Measurements from ENCODE around the gene UQCRFS1. TPM values are rescaled to one million over a fixed set of nuclear protein-coding genes. Genes with fewer than 3 reads are reported as not detected.

Gene UQCRFS1
- polyA plus RNA-seq, 1 donor (not counting 4 experiments of a cell fraction or from before 2014, with no cell fraction given): 60.0 TPM

DNA sequence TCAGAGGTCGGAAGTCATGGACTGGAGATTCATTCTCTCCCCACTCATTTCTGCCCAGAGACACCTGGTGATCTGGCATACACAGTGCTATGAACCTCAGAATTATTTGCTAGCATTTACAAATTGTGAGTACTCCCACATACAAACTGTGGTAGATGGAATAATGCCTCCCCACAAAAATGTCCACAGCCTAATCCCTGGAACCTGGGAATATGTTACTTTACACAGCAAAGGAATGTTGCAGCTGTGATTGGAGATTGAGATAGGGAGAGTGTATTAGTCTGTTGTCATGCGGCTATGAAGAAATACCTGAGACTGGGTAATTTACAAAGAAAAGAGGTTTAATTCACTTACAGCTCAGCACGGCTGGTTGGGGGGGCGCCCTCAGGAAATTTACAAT, 3.1 kb upstream of the UQCRFS1 start:
- Histone ChIP-seq H3K4me2 (ENCODE audit: control insufficient read depth, extremely low read depth, insufficient read depth, low read depth, low read length) (no peak overlapping the region), H3K27ac (ENCODE audit: control insufficient read depth, insufficient read depth, low read length) (no peak overlapping the region), H2AFZ (ENCODE audit: control insufficient read depth, low read length) (no peak overlapping the region), H3K9me3 (ENCODE audit: control insufficient read depth, low read depth, low read length) (no peaks in the 10 kb centered on the region), H3K36me3 (ENCODE audit: control insufficient read depth in 2 of 2, extremely low read depth in 1 of 2, insufficient read depth in 2 of 2, low read length in 2 of 2) (no peaks in the 10 kb centered on the region), H4K20me1 (ENCODE audit: control insufficient read depth, extremely low read depth, insufficient read depth, low read length) (no peaks in the 10 kb centered on the region), H3K4me1 (ENCODE audit: control insufficient read depth, extremely low read depth, insufficient read depth, low read length) (peaks cover 5% of the 10 kb centered on the region), H3K27me3 (ENCODE audit: control insufficient read depth, extremely low read depth, insufficient read depth, low read length) (no peaks in the 10 kb centered on the region), H3K9me1 (ENCODE audit: control insufficient read depth, extremely low read depth, insufficient read depth, low read length) (no peaks in the 10 kb centered on the region), H3K4me3 (ENCODE audit: control insufficient read depth in 2 of 3, extremely low read depth in 1 of 3, insufficient read depth in 2 of 3, low read depth in 1 of 3, low read length in 3 of 3) (no peak overlapping the region), H3K79me2 (ENCODE audit: control insufficient read depth, insufficient read depth, low read length) (peaks cover 18% of the 10 kb centered on the region), H3K9ac (ENCODE audit: control insufficient read depth, extremely low read depth, insufficient read depth, low read length) (no peak overlapping the region)
- TF ChIP-seq EZH2 (IDR thresholded peaks at IDR 0.05; ENCODE audit: low read length): no peak
- TF ChIP-seq, protein P1, sequence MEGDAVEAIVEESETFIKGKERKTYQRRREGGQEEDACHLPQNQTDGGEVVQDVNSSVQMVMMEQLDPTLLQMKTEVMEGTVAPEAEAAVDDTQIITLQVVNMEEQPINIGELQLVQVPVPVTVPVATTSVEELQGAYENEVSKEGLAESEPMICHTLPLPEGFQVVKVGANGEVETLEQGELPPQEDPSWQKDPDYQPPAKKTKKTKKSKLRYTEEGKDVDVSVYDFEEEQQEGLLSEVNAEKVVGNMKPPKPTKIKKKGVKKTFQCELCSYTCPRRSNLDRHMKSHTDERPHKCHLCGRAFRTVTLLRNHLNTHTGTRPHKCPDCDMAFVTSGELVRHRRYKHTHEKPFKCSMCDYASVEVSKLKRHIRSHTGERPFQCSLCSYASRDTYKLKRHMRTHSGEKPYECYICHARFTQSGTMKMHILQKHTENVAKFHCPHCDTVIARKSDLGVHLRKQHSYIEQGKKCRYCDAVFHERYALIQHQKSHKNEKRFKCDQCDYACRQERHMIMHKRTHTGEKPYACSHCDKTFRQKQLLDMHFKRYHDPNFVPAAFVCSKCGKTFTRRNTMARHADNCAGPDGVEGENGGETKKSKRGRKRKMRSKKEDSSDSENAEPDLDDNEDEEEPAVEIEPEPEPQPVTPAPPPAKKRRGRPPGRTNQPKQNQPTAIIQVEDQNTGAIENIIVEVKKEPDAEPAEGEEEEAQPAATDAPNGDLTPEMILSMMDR (optimal IDR thresholded peaks at IDR 0.05 in 1 of 3, IDR thresholded peaks at IDR 0.05 in 1 of 3, conservative IDR thresholded peaks at IDR 0.05 in 1 of 3; ENCODE audit: extremely low read depth in 1 of 3, insufficient read depth in 2 of 3, low read length in 3 of 3): no peak
- dilution Hi-C loops (cut with MboI; ENCODE audit: extremely low pct_ligation_motif_present, low sequenced_read_pairs): no loop called here
- no peak for DNase-seq (ENCODE audit: low read depth, low spot score)
- FAIRE-seq: no peak

DNA sequence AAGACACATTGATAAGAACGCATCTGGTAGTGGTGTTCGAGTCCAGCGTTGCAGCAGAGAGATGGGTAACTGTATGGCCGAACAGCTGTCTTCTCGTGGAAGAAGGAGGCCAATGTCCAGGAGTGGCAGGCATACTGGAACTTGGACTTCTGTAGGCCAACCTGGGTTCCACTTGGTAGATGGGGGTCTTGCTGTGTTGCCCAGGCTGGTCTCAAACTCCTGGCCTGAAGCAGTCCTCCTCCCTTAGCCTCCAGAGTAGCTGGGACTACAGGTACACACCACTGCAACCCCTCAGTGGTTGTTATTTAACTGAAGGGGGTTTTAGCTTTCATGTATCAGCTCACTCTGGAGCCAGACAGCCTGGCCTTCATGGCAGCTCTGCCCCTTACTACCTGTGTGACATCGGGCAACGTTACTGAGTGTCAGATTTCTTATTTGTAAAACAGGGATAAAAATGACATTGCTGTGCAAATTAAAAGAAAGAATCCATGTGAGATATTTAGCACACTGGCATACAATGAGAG, 2.4 kb upstream of the UQCRFS1 start:
- DNase-seq (ENCODE audit: low read depth, low spot score) (no peak), FAIRE-seq (no peak)
- H3K9me3 ChIP-seq (ENCODE audit: control insufficient read depth, low read depth, low read length): no peaks in the 10 kb centered on the region
- no peaks in the 10 kb centered on the region for H4K20me1 ChIP-seq (ENCODE audit: control insufficient read depth, extremely low read depth, insufficient read depth, low read length)
- H3K79me2 ChIP-seq (ENCODE audit: control insufficient read depth, insufficient read depth, low read length): peaks cover 23% of the 10 kb centered on the region
- H3K9me1 ChIP-seq (ENCODE audit: control insufficient read depth, extremely low read depth, insufficient read depth, low read length): no peaks in the 10 kb centered on the region
- H3K9ac ChIP-seq (ENCODE audit: control insufficient read depth, extremely low read depth, insufficient read depth, low read length): no peak overlapping the region
- H3K27me3 ChIP-seq (ENCODE audit: control insufficient read depth, extremely low read depth, insufficient read depth, low read length): no peaks in the 10 kb centered on the region
- no peak overlapping the region for H3K4me3 ChIP-seq (ENCODE audit: control insufficient read depth in 2 of 3, extremely low read depth in 1 of 3, insufficient read depth in 2 of 3, low read depth in 1 of 3, low read length in 3 of 3)
- H3K36me3 ChIP-seq (ENCODE audit: control insufficient read depth in 2 of 2, extremely low read depth in 1 of 2, insufficient read depth in 2 of 2, low read length in 2 of 2): no peaks in the 10 kb centered on the region
- no peak overlapping the region for H2AFZ ChIP-seq (ENCODE audit: control insufficient read depth, low read length)
- H3K27ac ChIP-seq (ENCODE audit: control insufficient read depth, insufficient read depth, low read length): no peak overlapping the region
- dilution Hi-C loops (cut with MboI; ENCODE audit: extremely low pct_ligation_motif_present, low sequenced_read_pairs): no loop called here
- TF ChIP-seq EZH2 (IDR thresholded peaks at IDR 0.05; ENCODE audit: low read length): no peak
- TF ChIP-seq, protein P1 (optimal IDR thresholded peaks at IDR 0.05 in 1 of 3, IDR thresholded peaks at IDR 0.05 in 1 of 3, conservative IDR thresholded peaks at IDR 0.05 in 1 of 3; ENCODE audit: extremely low read depth in 1 of 3, insufficient read depth in 2 of 3, low read length in 3 of 3): no peak
- no peak overlapping the region for H3K4me2 ChIP-seq (ENCODE audit: control insufficient read depth, extremely low read depth, insufficient read depth, low read depth, low read length)
- peaks cover 5% of the 10 kb centered on the region for H3K4me1 ChIP-seq (ENCODE audit: control insufficient read depth, extremely low read depth, insufficient read depth, low read length)
